Neural progenitor cell (in vitro differentiated cells): ENCODE data around the gene DNASE1L3.

Experiments
- CTCF ChIP-seq: fragments of 200-600 bp; sonication (generic); IDR thresholded peaks from 2 replicates; pipeline ENCODE4 v1.5.1; 2017; ENCODE audit warnings: antibody characterized with exemption, mild to moderate bottlenecking
- EZH2phosphoT487 ChIP-seq: fragments of 200-600 bp; sonication (generic); IDR thresholded peaks from 2 replicates; pipeline ENCODE4 v1.6.1; 2017; ENCODE audit warnings: antibody characterized with exemption

- no peak for TF ChIP-seq CTCF
- no peak for TF ChIP-seq EZH2phosphoT487
Measured at GRCh38 chr3:58180940-58181587, 29.7 kb downstream of the DNASE1L3 start.
